ENCODE results near the gene CLCNKB. TPM values are rescaled to one million over a fixed set of nuclear protein-coding genes. Genes with fewer than 3 reads are reported as not detected.

Gene CLCNKB
- total RNA-seq, 1 donor from 2014 or later: 0.59 TPM

DNA sequence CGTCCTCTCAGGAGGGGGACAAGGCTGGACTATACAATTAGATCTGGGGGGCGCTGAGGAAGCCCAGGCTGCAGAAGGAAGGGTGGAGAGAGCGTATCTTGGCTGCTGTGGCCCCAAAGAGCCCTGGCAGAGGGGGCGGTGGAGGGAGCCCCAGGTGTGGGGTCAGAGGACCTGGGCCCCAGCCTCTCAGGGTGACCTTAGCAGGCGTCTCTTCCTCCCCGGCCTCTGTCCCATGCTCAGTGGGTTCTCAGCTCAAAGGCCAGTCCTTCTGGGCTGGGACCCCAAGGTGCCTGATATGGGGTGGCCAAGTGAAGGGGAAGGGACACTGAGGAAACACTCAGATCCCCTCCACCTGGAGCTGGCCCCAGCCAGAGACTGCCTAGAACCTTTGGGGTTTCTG, 28.0 kb downstream of the CLCNKB start:
- peaks cover 8% of the 10 kb centered on the region for H3K36me3 Mint-ChIP-seq (ENCODE audit: low read depth, unreplicated experiment)
- TF ChIP-seq, protein P1, sequence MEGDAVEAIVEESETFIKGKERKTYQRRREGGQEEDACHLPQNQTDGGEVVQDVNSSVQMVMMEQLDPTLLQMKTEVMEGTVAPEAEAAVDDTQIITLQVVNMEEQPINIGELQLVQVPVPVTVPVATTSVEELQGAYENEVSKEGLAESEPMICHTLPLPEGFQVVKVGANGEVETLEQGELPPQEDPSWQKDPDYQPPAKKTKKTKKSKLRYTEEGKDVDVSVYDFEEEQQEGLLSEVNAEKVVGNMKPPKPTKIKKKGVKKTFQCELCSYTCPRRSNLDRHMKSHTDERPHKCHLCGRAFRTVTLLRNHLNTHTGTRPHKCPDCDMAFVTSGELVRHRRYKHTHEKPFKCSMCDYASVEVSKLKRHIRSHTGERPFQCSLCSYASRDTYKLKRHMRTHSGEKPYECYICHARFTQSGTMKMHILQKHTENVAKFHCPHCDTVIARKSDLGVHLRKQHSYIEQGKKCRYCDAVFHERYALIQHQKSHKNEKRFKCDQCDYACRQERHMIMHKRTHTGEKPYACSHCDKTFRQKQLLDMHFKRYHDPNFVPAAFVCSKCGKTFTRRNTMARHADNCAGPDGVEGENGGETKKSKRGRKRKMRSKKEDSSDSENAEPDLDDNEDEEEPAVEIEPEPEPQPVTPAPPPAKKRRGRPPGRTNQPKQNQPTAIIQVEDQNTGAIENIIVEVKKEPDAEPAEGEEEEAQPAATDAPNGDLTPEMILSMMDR (IDR thresholded peaks at IDR 0.05; ENCODE audit: unreplicated experiment): no peak
- H3K4me1 Mint-ChIP-seq (ENCODE audit: unreplicated experiment): peaks cover 9% of the 10 kb centered on the region
- peak overlapping the region; percentile 34 for H3K4me3 Mint-ChIP-seq (ENCODE audit: unreplicated experiment)
- peaks cover 22% of the 10 kb centered on the region for H3K27me3 Mint-ChIP-seq (ENCODE audit: unreplicated experiment)
- H3K9me3 Mint-ChIP-seq (ENCODE audit: unreplicated experiment): no peaks in the 10 kb centered on the region
- no peak overlapping the region for H3K27ac Mint-ChIP-seq (ENCODE audit: unreplicated experiment)
- DNase-seq (ENCODE audit: low spot score): no peak

DNA sequence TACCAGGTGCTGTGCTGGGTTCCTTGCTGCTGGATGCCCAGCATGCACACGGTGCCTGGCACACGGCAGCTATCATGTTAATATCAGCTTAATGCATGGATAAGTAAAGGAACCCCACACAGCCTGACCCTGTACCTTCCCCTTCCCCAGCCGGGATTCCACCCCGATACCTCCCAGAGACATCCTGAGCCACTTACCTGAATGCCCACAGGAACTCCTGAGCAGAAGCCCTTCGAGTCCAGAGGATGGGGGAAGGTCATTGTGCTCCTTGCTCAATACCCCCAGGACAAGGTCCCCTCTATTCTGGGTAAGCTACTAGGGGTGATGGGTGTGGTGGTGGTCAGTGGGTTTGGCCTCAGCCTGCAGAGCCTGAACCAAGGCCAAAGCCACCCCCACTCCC, 28.5 kb downstream of the CLCNKB start:
- Mint-ChIP-seq H3K36me3 (ENCODE audit: low read depth, unreplicated experiment) (peaks cover 8% of the 10 kb centered on the region), H3K4me3 (ENCODE audit: unreplicated experiment) (peak overlapping the region; percentile 34), H3K27ac (ENCODE audit: unreplicated experiment) (no peak overlapping the region), H3K4me1 (ENCODE audit: unreplicated experiment) (peaks cover 9% of the 10 kb centered on the region), H3K27me3 (ENCODE audit: unreplicated experiment) (peaks cover 20% of the 10 kb centered on the region), H3K9me3 (ENCODE audit: unreplicated experiment) (no peaks in the 10 kb centered on the region)
- TF ChIP-seq, protein P1 (IDR thresholded peaks at IDR 0.05; ENCODE audit: unreplicated experiment): no peak
- DNase-seq (ENCODE audit: low spot score): no peak

DNA sequence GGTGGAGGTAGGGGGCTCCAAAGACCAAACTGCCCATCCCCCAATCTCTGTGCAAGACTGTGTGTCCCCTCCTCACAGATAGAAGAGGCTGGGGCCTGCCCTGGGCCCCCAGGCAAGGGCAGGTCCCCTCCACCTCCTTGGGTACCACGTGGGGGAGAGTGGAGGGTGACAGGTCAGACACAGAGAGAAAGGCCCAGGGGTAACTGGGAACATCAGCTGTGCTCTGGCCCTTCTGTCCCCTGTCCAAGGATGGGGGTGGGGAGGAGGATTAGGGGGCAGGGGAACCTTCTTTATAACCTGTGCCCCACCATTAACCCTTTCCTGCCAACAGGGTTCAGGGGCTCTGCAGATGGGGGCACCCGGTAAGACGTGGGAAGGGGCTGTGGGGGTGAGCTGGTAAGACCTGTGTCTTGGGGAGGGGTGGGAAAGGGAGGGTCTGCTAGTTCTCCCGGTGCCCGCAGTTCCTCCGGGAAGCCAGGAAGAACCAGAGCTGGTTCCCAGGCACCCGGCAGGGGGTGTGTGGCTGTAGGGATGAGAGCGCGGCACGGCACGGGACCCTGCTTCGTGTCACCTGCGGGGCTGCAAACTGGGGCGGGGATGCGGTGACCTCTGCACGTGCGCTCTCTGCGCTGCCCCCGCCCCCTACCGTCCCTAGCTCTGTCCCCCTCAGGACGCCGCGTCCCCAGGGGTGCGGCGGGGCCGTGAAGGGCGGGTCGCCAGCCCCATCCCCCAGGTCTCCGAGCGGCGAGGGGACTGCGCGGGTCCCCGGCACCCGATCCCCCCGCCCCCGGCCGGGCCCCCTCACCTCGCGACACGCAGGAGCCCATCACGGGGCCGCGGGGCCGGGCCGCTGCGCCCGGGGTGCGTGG, 29.3 kb downstream of the CLCNKB start:
- TF ChIP-seq, protein P1 (IDR thresholded peaks at IDR 0.05; ENCODE audit: unreplicated experiment): no peak
- H3K27ac Mint-ChIP-seq (ENCODE audit: unreplicated experiment): no peak overlapping the region
- H3K27me3 Mint-ChIP-seq (ENCODE audit: unreplicated experiment): peaks cover 20% of the 10 kb centered on the region
- peak; percentile 42 for DNase-seq (ENCODE audit: low spot score)
- H3K4me1 Mint-ChIP-seq (ENCODE audit: unreplicated experiment): peaks cover 16% of the 10 kb centered on the region
- H3K9me3 Mint-ChIP-seq (ENCODE audit: unreplicated experiment): no peaks in the 10 kb centered on the region
- peaks cover 8% of the 10 kb centered on the region for H3K36me3 Mint-ChIP-seq (ENCODE audit: low read depth, unreplicated experiment)
- H3K4me3 Mint-ChIP-seq (ENCODE audit: unreplicated experiment): no peak overlapping the region

- peaks cover 16% of the 10 kb centered on the region for H3K4me1 Mint-ChIP-seq (ENCODE audit: unreplicated experiment)
- DNase-seq (ENCODE audit: low spot score): peak; percentile 44
- TF ChIP-seq, protein P1 (IDR thresholded peaks at IDR 0.05; ENCODE audit: unreplicated experiment): peak; percentile 43
- H3K9me3 Mint-ChIP-seq (ENCODE audit: unreplicated experiment): no peaks in the 10 kb centered on the region
- H3K36me3 Mint-ChIP-seq (ENCODE audit: low read depth, unreplicated experiment): peaks cover 8% of the 10 kb centered on the region
- peak within 1 kb of the TSS; percentile 83 for H3K27ac Mint-ChIP-seq (ENCODE audit: unreplicated experiment)
- H3K4me3 Mint-ChIP-seq (ENCODE audit: unreplicated experiment): peak within 1 kb of the TSS; percentile 83
- peaks cover 20% of the 10 kb centered on the region for H3K27me3 Mint-ChIP-seq (ENCODE audit: unreplicated experiment)
Measured at GRCh38 chr1:16073490-16074119, 30.0 kb downstream of the CLCNKB start, which contains the start of gene FAM131C. TSS of gene FAM131C (minus strand) at chr1:16073651. CDS start at chr1:16073442, 209 bp downstream.

GRCh38 chr1:16074217-16074616, 30.6 kb downstream of the CLCNKB start:
- Mint-ChIP-seq H3K36me3 (ENCODE audit: low read depth, unreplicated experiment) (peaks cover 8% of the 10 kb centered on the region), H3K27ac (ENCODE audit: unreplicated experiment) (peak overlapping the region; percentile 83), H3K4me1 (ENCODE audit: unreplicated experiment) (peaks cover 16% of the 10 kb centered on the region), H3K4me3 (ENCODE audit: unreplicated experiment) (peak overlapping the region; percentile 83), H3K9me3 (ENCODE audit: unreplicated experiment) (no peaks in the 10 kb centered on the region), H3K27me3 (ENCODE audit: unreplicated experiment) (peaks cover 15% of the 10 kb centered on the region)
- no peak for DNase-seq (ENCODE audit: low spot score)
- TF ChIP-seq, protein P1 (IDR thresholded peaks at IDR 0.05; ENCODE audit: unreplicated experiment): no peak

Measured in endothelial cell (in vitro differentiated cells).